H1 (cell line): ENCODE measurements around the gene TEX11. TPM values are rescaled to one million over a fixed set of nuclear protein-coding genes. Genes with fewer than 3 reads are reported as not detected.
A peak's percentile ranks its signal among the peaks of the same experiment; 100 is the strongest.

ENCODE experiments used
- CTCF ChIA-PET: fragments of 300-600 bp; sonication (Branson Sonifier 250); formaldehyde crosslinking; loops from one replicate; lab custom pipeline; 2021; ENCODE audit not compliant: partially characterized antibody; lab: Charles Lee
- POLR2A ChIA-PET: fragments of 300-600 bp; sonication (Branson Sonifier 250); formaldehyde crosslinking; loops from one replicate; lab custom pipeline; 2021; ENCODE audit warnings: inconsistent platforms; ENCODE audit not compliant: partially characterized antibody; lab: Charles Lee
- DNase-seq, 2 experiments: peaks; one replicate each; pipeline versions ENCODE4 v3.0.0 to v3.0.0-alpha.2; 2010 to 2022; ENCODE audit warnings: low spot score in 2 of 2, low read depth in 1 of 2, mixed read lengths in 1 of 2
- FAIRE-seq: peaks from 2 replicates; lab custom pipeline; 2011; peaks lifted over from hg19 to GRCh38; lab: Jason Lieb, UNC
- H2AFZ ChIP-seq: 2 replicates; pipeline ENCODE4 v1.8.1; 2012; ENCODE audit warnings: low read length, inconsistent platforms
- H2AK5ac ChIP-seq: 2 replicates; pipeline ENCODE4 v1.6.1; 2013; ENCODE audit warnings: low read depth, low read length
- H2BK120ac ChIP-seq: replicated peaks from 2 replicates; pipeline ENCODE3; 2013; ENCODE audit warnings: low read depth, low read length, inconsistent platforms
- H2BK12ac ChIP-seq: 2 replicates; pipeline ENCODE4 v1.6.1; 2013; ENCODE audit warnings: low read depth, low read length
- H2BK15ac ChIP-seq: 2 replicates; pipeline ENCODE4 v1.6.1; 2013; ENCODE audit warnings: low read length
- H2BK20ac ChIP-seq: 2 replicates; pipeline ENCODE4 v1.6.1; 2013; ENCODE audit warnings: low read length
- H2BK5ac ChIP-seq: 2 replicates; pipeline ENCODE4 v1.6.1; 2013; ENCODE audit warnings: low read depth, low read length
- H3K14ac ChIP-seq: 2 replicates; pipeline ENCODE4 v1.6.1; 2013; ENCODE audit warnings: inconsistent platforms; ENCODE audit not compliant: insufficient read length
- H3K18ac ChIP-seq: 2 replicates; pipeline ENCODE4 v1.6.1; 2013; ENCODE audit warnings: low read length; ENCODE audit errors: extremely low read depth
- H3K23ac ChIP-seq: 2 replicates; pipeline ENCODE4 v1.6.1; 2013; ENCODE audit warnings: inconsistent platforms; ENCODE audit not compliant: insufficient read length
- H3K23me2 ChIP-seq: 2 replicates; pipeline ENCODE4 v1.6.1; 2013; ENCODE audit warnings: low read depth, low read length
- H3K27ac ChIP-seq: 2 replicates; pipeline ENCODE4 v1.6.1; 2011; ENCODE audit warnings: low read depth, low read length, inconsistent platforms
- H3K27me3 ChIP-seq, 4 experiments: replicated peaks in 1 of 4; 1 replicate in 1 of 4; 2 replicates in 3 of 4; pipeline versions ENCODE4 v1.6.1 to v1.8.1; 2011 to 2013; ENCODE audit warnings: low read length in 3 of 4, mild to moderate bottlenecking in 3 of 4, inconsistent platforms in 2 of 4, mixed read lengths in 2 of 4, moderate library complexity in 1 of 4; ENCODE audit not compliant: control insufficient read depth in 3 of 4, insufficient read depth in 3 of 4; ENCODE audit errors: extremely low read depth in 1 of 4
- H3K36me3 ChIP-seq, 4 experiments: 2 replicates each; pipeline versions ENCODE4 v1.6.1 to v1.8.1; 2011 to 2013; ENCODE audit warnings: mild to moderate bottlenecking in 4 of 4, low read length in 3 of 4, moderate library complexity in 2 of 4, control low read depth in 1 of 4, inconsistent platforms in 1 of 4; ENCODE audit not compliant: insufficient read depth in 4 of 4, control insufficient read depth in 2 of 4
- H3K4ac ChIP-seq: replicated peaks from 2 replicates; pipeline ENCODE3; 2013; ENCODE audit warnings: low read length, low read depth, mixed read lengths, inconsistent platforms; ENCODE audit not compliant: insufficient read length
- H3K4me1 ChIP-seq, 4 experiments: replicated peaks in 1 of 4; 1 replicate in 1 of 4; 2 replicates in 3 of 4; pipeline versions ENCODE4 v1.6.1 to v1.8.1; 2011 to 2013; ENCODE audit warnings: low read length in 3 of 4, inconsistent platforms in 2 of 4, mixed read lengths in 1 of 4; ENCODE audit not compliant: insufficient read depth in 4 of 4, control insufficient read depth in 3 of 4
- H3K4me2 ChIP-seq, 2 experiments: 2 replicates each; pipeline versions ENCODE4 v1.6.1 to v1.8.1; 2011 to 2013; ENCODE audit warnings: low read depth in 2 of 2, low read length in 2 of 2, control low read depth in 1 of 2, inconsistent platforms in 1 of 2, mild to moderate bottlenecking in 1 of 2; ENCODE audit not compliant: insufficient read depth in 1 of 2
- H3K4me3 ChIP-seq, 4 experiments: fragments of 200-600, 300-600 bp in 1 of 4; sonication (generic), shearing (Covaris generic), sonication (Bioruptor Twin) in 1 of 4; 2 replicates each; pipeline versions ENCODE4 v1.5.1 to v1.8.1; 2011 to 2016; ENCODE audit warnings: low read length in 4 of 4, low read depth in 3 of 4, control low read depth in 2 of 4, inconsistent platforms in 2 of 4, mild to moderate bottlenecking in 2 of 4, mixed read lengths in 1 of 4, moderate library complexity in 1 of 4; ENCODE audit not compliant: insufficient read depth in 2 of 4; ENCODE audit errors: extremely low read depth in 1 of 4
- H3K56ac ChIP-seq: replicated peaks from 2 replicates; pipeline ENCODE3; 2013; ENCODE audit warnings: low read depth, mild to moderate bottlenecking, mixed read lengths, low read length, inconsistent platforms; ENCODE audit not compliant: insufficient read length
- H3K79me1 ChIP-seq: 2 replicates; pipeline ENCODE4 v1.6.1; 2013; ENCODE audit warnings: low read depth, low read length, control low read depth
- H3K79me2 ChIP-seq, 2 experiments: 2 replicates each; pipeline versions ENCODE4 v1.6.1 to v1.8.1; 2012 to 2013; ENCODE audit warnings: low read length in 2 of 2, mild to moderate bottlenecking in 2 of 2, inconsistent platforms in 1 of 2; ENCODE audit not compliant: insufficient read depth in 2 of 2, control insufficient read depth in 1 of 2
- H3K9ac ChIP-seq, 4 experiments: replicated peaks in 1 of 4; 1 replicate in 1 of 4; 2 replicates in 3 of 4; pipeline versions ENCODE4 v1.6.1 to v1.8.1; 2011 to 2013; ENCODE audit warnings: low read depth in 3 of 4, low read length in 3 of 4, control low read depth in 2 of 4, mild to moderate bottlenecking in 2 of 4, moderate library complexity in 2 of 4, inconsistent platforms in 1 of 4; ENCODE audit errors: extremely low read depth in 1 of 4
- H3K9me3 ChIP-seq, 2 experiments: 2 replicates each; pipeline versions ENCODE4 v1.6.1 to v1.8.1; 2012 to 2013; ENCODE audit warnings: mild to moderate bottlenecking in 2 of 2, moderate library complexity in 2 of 2, control low read depth in 1 of 2, inconsistent platforms in 1 of 2, low read depth in 1 of 2, low read length in 1 of 2, mixed read lengths in 1 of 2; ENCODE audit not compliant: insufficient read depth in 2 of 2
- H4K20me1 ChIP-seq, 2 experiments: replicated peaks in 1 of 2; 2 replicates each; pipeline versions ENCODE3 to v1.8.1; 2011 to 2013; ENCODE audit warnings: inconsistent platforms in 2 of 2, low read length in 2 of 2, mild to moderate bottlenecking in 1 of 2; ENCODE audit not compliant: insufficient read depth in 2 of 2, control insufficient read depth in 1 of 2
- H4K5ac ChIP-seq: 2 replicates; pipeline ENCODE4 v1.6.1; 2013; ENCODE audit warnings: low read length, low read depth, mixed read lengths, inconsistent platforms; ENCODE audit not compliant: insufficient read length
- H4K8ac ChIP-seq: 2 replicates; pipeline ENCODE4 v1.8.0; 2013; ENCODE audit warnings: mild to moderate bottlenecking, moderate library complexity, low read length, inconsistent platforms; ENCODE audit not compliant: insufficient read depth; ENCODE audit errors: extremely low read depth
- H4K91ac ChIP-seq: replicated peaks from 2 replicates; pipeline ENCODE3; 2013; ENCODE audit warnings: low read length, mixed read lengths, inconsistent platforms; ENCODE audit not compliant: insufficient read length
- EZH2 ChIP-seq: fragments of 200-600 bp; sonication (generic); IDR thresholded peaks from 2 replicates; pipeline ENCODE4 v1.7.1; 2012; ENCODE audit warnings: low read depth, mild to moderate bottlenecking, moderate library complexity, low read length, inconsistent platforms; ENCODE audit not compliant: severe bottlenecking
- RAD21 ChIP-seq, 2 experiments: IDR thresholded peaks in 1 of 2; conservative IDR thresholded peaks in 1 of 2; 2 replicates each; pipeline ENCODE4 v1.6.1; 2011; ENCODE audit warnings: low read depth in 2 of 2, low read length in 2 of 2, improper control_type of control experiment in 1 of 2, inconsistent platforms in 1 of 2, mild to moderate bottlenecking in 1 of 2, moderate library complexity in 1 of 2
- WGBS, 2 experiments: shearing (Covaris generic) in 1 of 2; methylation state at CpG; one replicate each; pipeline versions ENCODE4 v1.1.6 to v1.1.7; 2013 to 2015; ENCODE audit warnings: low lambda C conversion rate in 2 of 2, mixed read lengths in 2 of 2, inconsistent platforms in 1 of 2, low coverage in 1 of 2, missing lambda C conversion rate in 1 of 2; ENCODE audit not compliant: insufficient replicate concordance in 2 of 2, insufficient coverage in 1 of 2, insufficient read length in 1 of 2; ENCODE audit errors: extremely low coverage in 1 of 2, missing lambda C conversion rate in 1 of 2; 5-methylcytosine and 5-hydroxymethylcytosine counted together
- polyA plus RNA-seq, 7 experiments: library from polyadenylated mRNA; depleted of rRNA in 3 of 7; stranded (reverse) in 5 of 7; unstranded in 2 of 7; fragments of >200 nt in 5 of 7; fragments of 200-250 nt in 2 of 7; gene quantifications; 1 replicate in 5 of 7; 2 replicates in 1 of 7; 4 replicates in 1 of 7; pipeline versions ENCODE4 v1.2.1 to v1.2.3, GENCODE V29; 2011 to 2013; ENCODE audit warnings: missing spikeins in 2 of 7, mixed read lengths in 2 of 7
- total RNA-seq: library from RNA; stranded (reverse); fragmentation: NEBNext Ultra II Directional; extraction: Animal tissue kit (Norgen Biotek cat#: 25700); gene quantifications from 2 replicates; pipeline ENCODE4 v1.2.1, GENCODE V29; 2021
- TF ChIP-seq, protein P1 (sequence below), 3 experiments: IDR thresholded peaks; 1 replicate in 2 of 3; 2 replicates in 1 of 3; pipeline versions ENCODE4 v1.5.1 to v1.6.1; 2011; ENCODE audit warnings: low read length in 3 of 3, mild to moderate bottlenecking in 3 of 3, inconsistent platforms in 2 of 3, low read depth in 1 of 3, moderate library complexity in 1 of 3; ENCODE audit not compliant: insufficient read depth in 1 of 3; ENCODE audit errors: control extremely low read depth in 1 of 3

Gene TEX11
- total and polyA plus RNA-seq, 2 of the 8 experiments (the other 6 are each of a cell fraction or from before 2014, with no cell fraction given) = 0.11 to 0.74 TPM

DNA sequence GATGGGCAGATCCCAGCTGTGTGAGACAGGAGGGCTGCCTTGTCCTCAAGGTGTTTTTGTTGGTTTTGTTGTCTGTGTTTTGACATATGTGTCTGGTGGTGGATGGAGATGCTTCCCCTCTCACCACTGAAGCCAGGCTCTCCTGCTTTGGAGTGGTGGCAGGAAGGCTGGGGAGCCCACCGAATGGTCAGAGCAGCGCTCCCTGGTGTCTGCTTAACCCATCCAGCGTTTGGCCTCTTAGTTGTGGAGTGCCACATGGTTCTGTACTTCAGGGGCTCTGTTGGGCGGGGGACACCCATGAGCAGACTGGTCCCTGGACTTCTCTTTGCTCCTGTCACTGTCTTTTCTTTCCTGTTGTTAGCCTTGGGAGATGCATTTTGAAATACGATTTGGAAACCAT is 412.0 kb downstream of the TEX11 start:
- Histone ChIP-seq H2BK120ac (no peak overlapping the region), H3K56ac (no peak overlapping the region), H4K20me1 (peaks cover 0 to 9% of the 10 kb centered on the region in 2 experiments), H3K9me3 (no peaks in the 10 kb centered on the region), H3K27ac (no peak overlapping the region), H3K9ac (no peak overlapping the region), H2BK5ac (no peak overlapping the region), H3K36me3 (peaks cover 12 to 84% (median 52%) of the 10 kb centered on the region in 4 experiments), H3K4me2 (no peak overlapping the region), H3K4me1 (no peaks in the 10 kb centered on the region), H2BK15ac (no peak overlapping the region), H3K23ac (no peak overlapping the region), H3K14ac (no peak overlapping the region), H3K79me2 (peaks cover 0 to 2% of the 10 kb centered on the region in 2 experiments; a peak in 1 of 4 replicates), H4K8ac (no peak overlapping the region), H3K4ac (no peak overlapping the region), H3K4me3 (no peak overlapping the region), H4K5ac (no peak overlapping the region), H2AK5ac (no peak overlapping the region), H3K18ac (no peak overlapping the region), H3K23me2 (no peaks in the 10 kb centered on the region), H4K91ac (no peak overlapping the region), H2BK12ac (no peak overlapping the region), H2BK20ac (no peak overlapping the region), H3K79me1 (no peaks in the 10 kb centered on the region), H3K27me3 (no peaks in the 10 kb centered on the region), H2AFZ (no peak overlapping the region)
- TF ChIP-seq EZH2 = no peak
- TF ChIP-seq RAD21 (IDR thresholded peaks at IDR 0.05 in 1 of 2, conservative IDR thresholded peaks at IDR 0.05 in 1 of 2; ENCODE audit: low read depth in 2 of 2, low read length in 2 of 2) = peak in 1 of 2 experiments; percentile 39; a peak in 2 of 4 replicates
- TF ChIP-seq, protein P1, sequence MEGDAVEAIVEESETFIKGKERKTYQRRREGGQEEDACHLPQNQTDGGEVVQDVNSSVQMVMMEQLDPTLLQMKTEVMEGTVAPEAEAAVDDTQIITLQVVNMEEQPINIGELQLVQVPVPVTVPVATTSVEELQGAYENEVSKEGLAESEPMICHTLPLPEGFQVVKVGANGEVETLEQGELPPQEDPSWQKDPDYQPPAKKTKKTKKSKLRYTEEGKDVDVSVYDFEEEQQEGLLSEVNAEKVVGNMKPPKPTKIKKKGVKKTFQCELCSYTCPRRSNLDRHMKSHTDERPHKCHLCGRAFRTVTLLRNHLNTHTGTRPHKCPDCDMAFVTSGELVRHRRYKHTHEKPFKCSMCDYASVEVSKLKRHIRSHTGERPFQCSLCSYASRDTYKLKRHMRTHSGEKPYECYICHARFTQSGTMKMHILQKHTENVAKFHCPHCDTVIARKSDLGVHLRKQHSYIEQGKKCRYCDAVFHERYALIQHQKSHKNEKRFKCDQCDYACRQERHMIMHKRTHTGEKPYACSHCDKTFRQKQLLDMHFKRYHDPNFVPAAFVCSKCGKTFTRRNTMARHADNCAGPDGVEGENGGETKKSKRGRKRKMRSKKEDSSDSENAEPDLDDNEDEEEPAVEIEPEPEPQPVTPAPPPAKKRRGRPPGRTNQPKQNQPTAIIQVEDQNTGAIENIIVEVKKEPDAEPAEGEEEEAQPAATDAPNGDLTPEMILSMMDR (IDR thresholded peaks at IDR 0.05; ENCODE audit: control extremely low read depth in 1 of 3, insufficient read depth in 1 of 3, low read depth in 1 of 3, low read length in 3 of 3) = peak; percentile 16 to 24 (median 17)
- WGBS, 2 experiments = 93% methylated on average over 5 of the region's 5 CpGs; no CpG with 5 or more reads in 1 of the 2 experiments
- POLR2A ChIA-PET = no interaction called here
- peak; percentile 28 for FAIRE-seq
- no peak for DNase-seq
- CTCF ChIA-PET = interaction anchor here (0.8 to 1.8 kb wide), 3 partner anchors 9 to 44 kb away, joined by 3 to 7 read pairs (median 5); no protein-coding TSS in a partner anchor
